MM.1S (cell line): ENCODE results near the gene MUC4.
"Not testable (repeated sequence)": the region's sequence is repeated elsewhere in the genome, so short reads cannot be mapped to it uniquely, and the experiment has no call there.

Experiments
- DNase-seq: peaks from one replicate; pipeline ENCODE4 v3.0.0-alpha.2; 2015
- H2AFZ ChIP-seq: fragments of 300-600 bp; sonication (generic); 2 replicates; pipeline ENCODE4 v1.6.0; 2016; ENCODE audit warnings: antibody characterized with exemption, low read length
- H3F3A ChIP-seq: fragments of 300-600 bp; sonication (generic); 2 replicates; pipeline ENCODE4 v1.6.1; 2016; ENCODE audit warnings: mild to moderate bottlenecking, antibody characterized with exemption, low read length, moderate library complexity, mixed read lengths; ENCODE audit not compliant: insufficient read depth
- H3K27ac ChIP-seq: fragments of 300-600 bp; sonication (generic); 2 replicates; pipeline ENCODE4 v1.5.1; 2016; ENCODE audit warnings: mild to moderate bottlenecking, low read length
- H3K27me3 ChIP-seq: fragments of 300-600 bp; sonication (generic); replicated peaks from 2 replicates; pipeline ENCODE4 v1.6.0; 2016; ENCODE audit warnings: low read length; ENCODE audit not compliant: insufficient read depth
- H3K36me3 ChIP-seq: fragments of 300-600 bp; sonication (generic); replicated peaks from 2 replicates; pipeline ENCODE4 v1.6.1; 2016; ENCODE audit warnings: mild to moderate bottlenecking, low read length, mixed read lengths; ENCODE audit not compliant: insufficient read depth
- H3K4me1 ChIP-seq: fragments of 300-600 bp; sonication (generic); 2 replicates; pipeline ENCODE4 v1.6.1; 2016; ENCODE audit warnings: low read length, mixed read lengths
- H3K4me2 ChIP-seq: fragments of 300-600 bp; sonication (generic); 2 replicates; pipeline ENCODE4 v1.6.0; 2016; ENCODE audit warnings: low read depth, low read length
- H3K4me3 ChIP-seq: fragments of 300-600 bp; sonication (generic); 2 replicates; pipeline ENCODE4 v1.5.1; 2016; ENCODE audit warnings: low read length, mixed read lengths
- H3K79me2 ChIP-seq: fragments of 300-600 bp; sonication (generic); 2 replicates; pipeline ENCODE4 v1.6.1; 2016; ENCODE audit warnings: mixed run types, low read length, mixed read lengths
- H3K9ac ChIP-seq: fragments of 300-600 bp; sonication (generic); 2 replicates; pipeline ENCODE4 v1.6.1; 2016; ENCODE audit warnings: low read length, mixed read lengths
- H3K9me2 ChIP-seq: fragments of 300-600 bp; sonication (generic); replicated peaks from 2 replicates; pipeline ENCODE4 v1.6.1; 2016; ENCODE audit warnings: mild to moderate bottlenecking, low read length, mixed read lengths; ENCODE audit not compliant: insufficient read depth
- H3K9me3 ChIP-seq: fragments of 300-600 bp; sonication (generic); replicated peaks from 2 replicates; pipeline ENCODE4 v1.6.1; 2016; ENCODE audit warnings: mild to moderate bottlenecking, low read length, mixed read lengths; ENCODE audit not compliant: insufficient read depth
- H4K20me1 ChIP-seq: fragments of 300-600 bp; sonication (generic); 2 replicates; pipeline ENCODE4 v1.6.1; 2016; ENCODE audit warnings: mild to moderate bottlenecking, low read length, moderate library complexity, mixed read lengths; ENCODE audit not compliant: insufficient read depth
- EZH2 ChIP-seq: fragments of 300-600 bp; sonication (generic); optimal IDR thresholded peaks from 2 replicates; pipeline ENCODE3; 2017; ENCODE audit warnings: low read depth, mild to moderate bottlenecking, antibody characterized with exemption, low read length, mixed read lengths
- EZH2phosphoT487 ChIP-seq: fragments of 300-600 bp; sonication (generic); IDR thresholded peaks from 2 replicates; pipeline ENCODE4 v1.6.1; 2018; ENCODE audit warnings: antibody characterized with exemption, low read length
- TF ChIP-seq, protein P1 (sequence below): fragments of 300-600 bp; sonication (generic); IDR thresholded peaks from 2 replicates; pipeline ENCODE4 v1.5.1; 2016; ENCODE audit warnings: antibody characterized with exemption, low read length, mixed read lengths

The MUC4 gene

GRCh38 chr3:195806916-195807231, 4.9 kb downstream of the MUC4 start:
- TF ChIP-seq EZH2, result no peak
- TF ChIP-seq EZH2phosphoT487, result no peak
- TF ChIP-seq, protein P1, sequence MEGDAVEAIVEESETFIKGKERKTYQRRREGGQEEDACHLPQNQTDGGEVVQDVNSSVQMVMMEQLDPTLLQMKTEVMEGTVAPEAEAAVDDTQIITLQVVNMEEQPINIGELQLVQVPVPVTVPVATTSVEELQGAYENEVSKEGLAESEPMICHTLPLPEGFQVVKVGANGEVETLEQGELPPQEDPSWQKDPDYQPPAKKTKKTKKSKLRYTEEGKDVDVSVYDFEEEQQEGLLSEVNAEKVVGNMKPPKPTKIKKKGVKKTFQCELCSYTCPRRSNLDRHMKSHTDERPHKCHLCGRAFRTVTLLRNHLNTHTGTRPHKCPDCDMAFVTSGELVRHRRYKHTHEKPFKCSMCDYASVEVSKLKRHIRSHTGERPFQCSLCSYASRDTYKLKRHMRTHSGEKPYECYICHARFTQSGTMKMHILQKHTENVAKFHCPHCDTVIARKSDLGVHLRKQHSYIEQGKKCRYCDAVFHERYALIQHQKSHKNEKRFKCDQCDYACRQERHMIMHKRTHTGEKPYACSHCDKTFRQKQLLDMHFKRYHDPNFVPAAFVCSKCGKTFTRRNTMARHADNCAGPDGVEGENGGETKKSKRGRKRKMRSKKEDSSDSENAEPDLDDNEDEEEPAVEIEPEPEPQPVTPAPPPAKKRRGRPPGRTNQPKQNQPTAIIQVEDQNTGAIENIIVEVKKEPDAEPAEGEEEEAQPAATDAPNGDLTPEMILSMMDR, result no peak
- H3K27me3 ChIP-seq, result peaks cover 86% of the 10 kb centered on the region

DNA sequence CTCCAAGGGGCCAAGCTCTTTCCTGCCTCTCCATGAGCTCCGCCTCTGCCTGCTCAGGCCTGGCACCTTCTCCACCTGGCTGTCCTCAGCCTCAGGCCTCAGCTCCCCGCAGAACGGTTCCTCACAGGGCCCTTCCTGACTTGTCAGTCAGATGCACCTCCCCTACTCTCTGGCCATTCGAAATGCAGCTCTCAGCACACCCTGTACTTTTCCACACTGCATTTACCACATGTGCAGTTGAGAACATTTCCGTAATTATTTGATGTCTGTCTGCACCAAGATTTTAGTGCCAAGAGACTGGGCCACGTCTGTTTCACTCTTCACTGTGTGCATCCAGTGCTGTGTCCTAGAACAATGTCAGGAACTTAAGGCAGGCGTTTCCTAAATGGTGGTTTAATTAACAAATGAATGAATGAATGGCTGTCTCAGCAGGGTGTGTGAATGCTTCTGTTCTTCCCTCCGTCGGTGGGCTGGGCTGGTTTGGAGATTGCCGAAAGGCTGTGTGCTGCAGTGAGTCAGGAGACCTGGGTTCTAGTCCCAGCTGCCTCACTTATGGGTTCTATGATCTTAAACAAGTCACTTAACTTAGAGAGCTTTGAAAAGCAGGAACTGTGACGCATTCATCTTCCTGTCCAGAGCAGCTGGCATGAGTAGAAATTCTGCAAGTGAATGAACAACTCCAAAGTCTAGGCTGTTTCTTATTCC, 5.4 kb downstream of the MUC4 start:
- no peak overlapping the region for H3K4me3 ChIP-seq
- H3K27ac ChIP-seq, result no peak overlapping the region
- no peaks in the 10 kb centered on the region for H3K9me2 ChIP-seq
- no peak overlapping the region for H2AFZ ChIP-seq
- no peak for TF ChIP-seq EZH2
- no peak for TF ChIP-seq EZH2phosphoT487
- TF ChIP-seq, protein P1, result no peak
- peaks cover 8% of the 10 kb centered on the region; the same call in 1 of the 2 replicates for H3K4me1 ChIP-seq
- no peaks in the 10 kb centered on the region for H3F3A ChIP-seq
- H3K9ac ChIP-seq, result no peak overlapping the region
- peaks cover 86% of the 10 kb centered on the region for H3K27me3 ChIP-seq
- H3K4me2 ChIP-seq, result no peak overlapping the region
- no peak for DNase-seq
- H3K36me3 ChIP-seq, result no peaks in the 10 kb centered on the region
- no peaks in the 10 kb centered on the region for H4K20me1 ChIP-seq
- no peaks in the 10 kb centered on the region for H3K9me3 ChIP-seq
- H3K79me2 ChIP-seq, result no peaks in the 10 kb centered on the region

More at GRCh38 chr3:195806916-195807231, 4.9 kb downstream of the MUC4 start:
- no peaks in the 10 kb centered on the region for H3K9me2 ChIP-seq
- no peaks in the 10 kb centered on the region for H3K9me3 ChIP-seq
- no peaks in the 10 kb centered on the region for H4K20me1 ChIP-seq
- no peaks in the 10 kb centered on the region for H3F3A ChIP-seq
- no peaks in the 10 kb centered on the region for H3K79me2 ChIP-seq
- H3K9ac ChIP-seq, result no peak overlapping the region
- H3K4me1 ChIP-seq, result peaks cover 8% of the 10 kb centered on the region; the same call in 1 of the 2 replicates
- DNase-seq, result no peak
- no peak overlapping the region for H2AFZ ChIP-seq
- no peak overlapping the region for H3K4me2 ChIP-seq
- no peak overlapping the region for H3K27ac ChIP-seq
- no peak overlapping the region for H3K4me3 ChIP-seq
- no peaks in the 10 kb centered on the region for H3K36me3 ChIP-seq

DNA sequence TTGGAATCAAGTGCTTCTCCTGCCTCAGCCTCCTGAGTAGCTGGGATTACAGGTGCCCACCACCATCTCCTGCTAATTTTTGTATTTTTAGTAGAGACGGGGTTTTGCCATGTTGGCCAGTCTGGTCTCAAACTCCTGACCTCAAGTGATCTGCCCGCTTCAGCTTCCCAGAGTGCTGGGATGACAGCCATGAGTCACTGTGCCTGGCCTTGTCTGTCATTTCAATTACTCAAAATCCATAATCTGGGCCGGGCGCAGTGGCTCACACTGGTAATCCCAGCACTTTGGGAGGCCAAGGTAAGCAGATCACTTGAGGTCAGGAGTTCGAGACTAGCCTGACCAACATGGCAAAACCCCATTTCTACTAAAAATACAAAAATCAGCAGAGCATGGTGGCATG, 6.1 kb downstream of the MUC4 start:
- H3K36me3 ChIP-seq, H3K4me3 ChIP-seq, H3K4me1 ChIP-seq, H4K20me1 ChIP-seq, H3K9ac ChIP-seq, H3K27ac ChIP-seq, H3K4me2 ChIP-seq, H3K79me2 ChIP-seq, H3F3A ChIP-seq, H3K9me3 ChIP-seq, H3K9me2 ChIP-seq, H2AFZ ChIP-seq, DNase-seq: not testable (repeated sequence)
- H3K27me3 ChIP-seq, result peaks cover 82% of the 10 kb centered on the region

DNA sequence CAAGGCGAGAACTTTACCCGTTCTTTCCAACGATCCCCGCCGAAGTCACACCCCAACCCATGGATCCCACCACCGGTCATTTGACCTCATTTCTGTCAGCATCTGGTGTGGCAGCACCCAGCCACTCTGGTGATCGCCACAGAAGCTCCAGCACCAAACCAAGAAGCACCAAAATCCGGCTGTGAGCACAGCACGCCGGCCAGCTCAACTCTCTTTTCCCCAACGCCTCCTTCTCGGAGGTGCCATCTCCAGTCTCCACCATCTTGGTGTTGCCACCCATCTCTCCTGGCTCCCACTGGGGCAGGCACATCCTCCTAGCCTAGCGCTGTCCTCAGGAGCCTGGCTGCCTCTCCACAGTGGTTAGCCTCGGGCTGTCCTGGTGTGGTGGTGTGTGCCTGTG, 6.5 kb downstream of the MUC4 start:
- no peak overlapping the region for H3K4me3 ChIP-seq
- H3F3A ChIP-seq, result no peaks in the 10 kb centered on the region
- no peak for DNase-seq

More for the DNA sequence above, 6.5 kb downstream of the MUC4 start:
- H4K20me1 ChIP-seq, result no peaks in the 10 kb centered on the region
- H3K4me1 ChIP-seq, result peaks cover 8% of the 10 kb centered on the region; the same call in 1 of the 2 replicates
- no peak overlapping the region for H3K27ac ChIP-seq
- H3K79me2 ChIP-seq, result no peaks in the 10 kb centered on the region
- TF ChIP-seq EZH2phosphoT487, result no peak
- TF ChIP-seq, protein P1, result no peak
- TF ChIP-seq EZH2, result no peak
- H3K9me2 ChIP-seq, result no peaks in the 10 kb centered on the region
- H2AFZ ChIP-seq, result no peak overlapping the region
- H3K9ac ChIP-seq, result no peak overlapping the region
- no peak overlapping the region for H3K4me2 ChIP-seq
- H3K9me3 ChIP-seq, result no peaks in the 10 kb centered on the region
- no peaks in the 10 kb centered on the region for H3K36me3 ChIP-seq
- H3K27me3 ChIP-seq, result peaks cover 77% of the 10 kb centered on the region
